K562 (cell line): ENCODE results near the gene WSCD2. TPM values are rescaled to one million over a fixed set of nuclear protein-coding genes. Genes with fewer than 3 reads are reported as not detected.

Experiments
- ATAC-seq: fragments of 200-7000 bp; cut with Tn5 transposase; 3 replicates; pipeline ENCODE4 v1.9.1; 2020; ENCODE audit warnings: moderate library complexity
- BruUV-seq: library from RNA; stranded (reverse); fragments of 400-500 nt; replicated peaks from 2 replicates; lab custom pipeline; 2021; lab: Mats Ljungman, UMichigan
- CTCF ChIA-PET: fragments of 300-600 bp; formaldehyde crosslinking; extraction: SDS; loops from one replicate; lab custom pipeline; 2021; ENCODE audit warnings: low intra/inter-chr PET ratio; lab: Yijun Ruan, JAX
- POLR2A ChIA-PET: fragments of 300-600, 350-650 bp; sonication (Branson Sonifier 250); formaldehyde crosslinking; extraction: SDS; loops from one replicate; lab custom pipeline; 2021; ENCODE audit warnings: antibody characterized with exemption, inconsistent platforms; lab: Yijun Ruan, JAX
- DNase-seq, 4 experiments: peaks; one replicate each; pipeline versions ENCODE4 v3.0.0 to v3.0.0-alpha.2; 2011 to 2018; ENCODE audit warnings: low spot score in 3 of 4, mixed read lengths in 3 of 4; ENCODE audit errors: extremely low read depth in 1 of 4
- FAIRE-seq: peaks from 2 replicates; lab custom pipeline; 2011; peaks lifted over from hg19 to GRCh38; lab: Jason Lieb, UNC
- H2AFZ ChIP-seq: 2 replicates; pipeline ENCODE4 v1.6.0; 2011; ENCODE audit warnings: low read depth, low read length, control low read depth, inconsistent platforms
- H3K27ac ChIP-seq: fragments of 200-600 bp; 3 replicates; pipeline ENCODE4 v1.8.0; 2011; ENCODE audit warnings: low read depth, mild to moderate bottlenecking, control low read depth, inconsistent platforms, low read length, moderate library complexity, mixed read lengths; ENCODE audit errors: extremely low read depth
- H3K27me3 ChIP-seq, 2 experiments: fragments of 300-600 bp in 1 of 2; 2 replicates in 1 of 2; 3 replicates in 1 of 2; pipeline versions ENCODE4 v1.6.0 to v1.8.0; 2011; ENCODE audit warnings: inconsistent platforms in 2 of 2, low read length in 2 of 2, mild to moderate bottlenecking in 1 of 2, mixed read lengths in 1 of 2, moderate library complexity in 1 of 2; ENCODE audit not compliant: control insufficient read depth in 2 of 2, insufficient read depth in 2 of 2
- H3K36me3 ChIP-seq: fragments of 300-600 bp; 3 replicates; pipeline ENCODE4 v1.8.0; 2011; ENCODE audit warnings: mild to moderate bottlenecking, low read length, inconsistent platforms; ENCODE audit not compliant: control insufficient read depth, insufficient read depth
- H3K4me1 ChIP-seq, 2 experiments: fragments of 200-600 bp in 1 of 2; replicated peaks in 1 of 2; 2 replicates in 1 of 2; 3 replicates in 1 of 2; pipeline versions ENCODE4 v1.5.1 to v1.8.0; 2011; ENCODE audit warnings: inconsistent platforms in 2 of 2, low read length in 2 of 2, mild to moderate bottlenecking in 1 of 2, mixed read lengths in 1 of 2, moderate library complexity in 1 of 2; ENCODE audit not compliant: control insufficient read depth in 2 of 2, insufficient read depth in 2 of 2
- H3K4me2 ChIP-seq: 2 replicates; pipeline ENCODE4 v1.6.1; 2011; ENCODE audit warnings: low read length, control low read depth, inconsistent platforms, mixed read lengths; ENCODE audit not compliant: insufficient read depth
- H3K4me3 ChIP-seq: fragments of 200-600 bp; sonication (generic), shearing (Covaris generic); 2 replicates; pipeline ENCODE4 v1.5.1; 2016; ENCODE audit warnings: control low read depth, inconsistent platforms
- H3K79me2 ChIP-seq: fragments of 200-600 bp; 3 replicates; pipeline ENCODE4 v1.8.0; 2011; ENCODE audit warnings: low read length, inconsistent platforms; ENCODE audit not compliant: control insufficient read depth, insufficient read depth
- H3K9ac ChIP-seq, 2 experiments: 2 replicates each; pipeline versions ENCODE4 v1.6.0 to v1.6.1; 2011; ENCODE audit warnings: low read depth in 2 of 2, low read length in 2 of 2, control low read depth in 1 of 2, inconsistent platforms in 1 of 2, mild to moderate bottlenecking in 1 of 2, mixed read lengths in 1 of 2; ENCODE audit not compliant: insufficient read depth in 1 of 2
- H3K9me1 ChIP-seq: one replicate; pipeline ENCODE4 v1.6.0; 2011; ENCODE audit warnings: inconsistent platforms, mild to moderate bottlenecking, low read length, moderate library complexity; ENCODE audit not compliant: control insufficient read depth, insufficient read depth
- H3K9me3 ChIP-seq: replicated peaks from 2 replicates; pipeline ENCODE4 v1.5.1; 2011; ENCODE audit warnings: low read depth, low read length, inconsistent platforms; ENCODE audit not compliant: control insufficient read depth, insufficient read depth
- H4K20me1 ChIP-seq: replicated peaks from 2 replicates; pipeline ENCODE4 v1.6.1; 2011; ENCODE audit warnings: low read length, inconsistent platforms, mixed read lengths; ENCODE audit not compliant: control insufficient read depth, insufficient read depth
- ATF7 ChIP-seq: fragments of 450-650 bp; IDR thresholded peaks from 2 replicates; pipeline ENCODE4 v1.7.1; 2014; ENCODE audit warnings: mild to moderate bottlenecking, moderate library complexity
- BCOR ChIP-seq: fragments of 450-650 bp; IDR thresholded peaks from 2 replicates; pipeline ENCODE4 v1.6.1; 2016
- BRD4 ChIP-seq: fragments of 200-600 bp; sonication (generic); IDR thresholded peaks from 2 replicates; pipeline ENCODE4 v1.6.1; 2017; ENCODE audit warnings: inconsistent platforms
- EZH2 ChIP-seq: IDR thresholded peaks from 2 replicates; pipeline ENCODE4 v1.6.1; 2012; ENCODE audit warnings: low read depth, mild to moderate bottlenecking, inconsistent platforms, low read length, borderline replicate concordance
- FOS ChIP-seq: IDR thresholded peaks from 3 replicates; pipeline ENCODE4 v1.6.1; 2011; ENCODE audit not compliant: insufficient read length; ENCODE audit errors: extremely low read depth
- NCOA1 ChIP-seq: fragments of 450-650 bp; IDR thresholded peaks from 2 replicates; pipeline ENCODE4 v1.6.1; 2016; ENCODE audit warnings: low read depth
- PHB ChIP-seq: fragments of 250-450 bp; sonication (Bioruptor Pico); IDR thresholded peaks from 2 replicates; pipeline ENCODE4 v1.5.0; 2021
- SIN3A ChIP-seq, 2 experiments: fragments of 150-350 bp in 1 of 2; IDR thresholded peaks; 2 replicates each; pipeline ENCODE4 v1.6.1; 2011 to 2016; ENCODE audit warnings: borderline replicate concordance in 2 of 2, low read depth in 2 of 2, low read length in 2 of 2, mild to moderate bottlenecking in 2 of 2, moderate library complexity in 2 of 2; ENCODE audit not compliant: control insufficient read depth in 1 of 2
- SREBF1 ChIP-seq: fragments of 150-350 bp; IDR thresholded peaks from 2 replicates; pipeline ENCODE4 v1.6.1; 2014; ENCODE audit warnings: antibody characterized with exemption, low read depth, low read length, borderline replicate concordance
- TAF9B ChIP-seq: fragments of 450-650 bp; IDR thresholded peaks from 2 replicates; pipeline ENCODE4 v1.6.1; 2018; ENCODE audit warnings: mild to moderate bottlenecking; ENCODE audit not compliant: partially characterized antibody
- TFE3 ChIP-seq: fragments of 450-650 bp; formaldehyde crosslinking; IDR thresholded peaks from 2 replicates; pipeline ENCODE4 v1.4.0; 2020; ENCODE audit warnings: mild to moderate bottlenecking, mixed read lengths
- ZFX ChIP-seq: sonication (generic); formaldehyde crosslinking; IDR thresholded peaks from 2 replicates; pipeline ENCODE4 v1.8.0; 2022; ENCODE audit warnings: mild to moderate bottlenecking, missing genetic modification reagents, moderate library complexity
- ZNF274 ChIP-seq: IDR thresholded peaks from 2 replicates; pipeline ENCODE4 v1.6.1; 2011; ENCODE audit warnings: low read depth, mild to moderate bottlenecking, low read length, moderate library complexity, borderline replicate concordance
- ZNF408 ChIP-seq: fragments of 250-450 bp; sonication (Bioruptor Pico); IDR thresholded peaks from 2 replicates; pipeline ENCODE4 v1.4.0; 2020; ENCODE audit warnings: low read depth, mild to moderate bottlenecking, moderate library complexity
- ZNF785 ChIP-seq: fragments of 250-450 bp; sonication (Bioruptor Pico); IDR thresholded peaks from 2 replicates; pipeline ENCODE4 v1.4.0; 2020; ENCODE audit warnings: mild to moderate bottlenecking
- ZNF830 ChIP-seq: fragments of 250-450 bp; sonication (Bioruptor Pico); IDR thresholded peaks from 2 replicates; pipeline ENCODE4 v1.5.0; 2021; ENCODE audit warnings: mild to moderate bottlenecking
- WGBS: fragments of 100-300 bp; shearing (Covaris generic); methylation state at CpG from one replicate; pipeline ENCODE4 v1.1.6; 2016; ENCODE audit warnings: low coverage, mixed read lengths; ENCODE audit not compliant: insufficient coverage; ENCODE audit errors: missing lambda C conversion rate; 5-methylcytosine and 5-hydroxymethylcytosine counted together
- in situ Hi-C: fragments of 300-500 bp; cut with MboI; formaldehyde crosslinking; loops from 4 replicates; pipeline ENCODE4 v1.15.0; 2018; ENCODE audit warnings: inconsistent platforms, mixed read lengths
- intact Hi-C: fragments of 100-400 bp; cut with micrococcal nuclease; formaldehyde crosslinking; loops from 2 replicates; pipeline ENCODE4 v1.14.2; 2022
- polyA plus RNA-seq, 8 experiments: library from polyadenylated mRNA; depleted of rRNA in 4 of 8; stranded (reverse) in 5 of 8; unstranded in 3 of 8; fragments of >200 nt; fragmentation: Nextera tagmentation in 2 of 8; fragmentation: Illumina TruSeq in 1 of 8; extraction: Ambion mirVana in 2 of 8; extraction: Trizol in 1 of 8; gene quantifications; 2 replicates each; pipeline versions ENCODE4 v1.2.1 to v1.2.3, GENCODE V29; 2011 to 2014; ENCODE audit warnings: inconsistent platforms in 1 of 8, missing spikeins in 1 of 8
- total RNA-seq, 7 experiments: library from RNA; depleted of rRNA in 6 of 7; stranded (reverse); fragments of >200 nt in 6 of 7; fragmentation: Illumina TruSeq in 2 of 7; extraction: Trizol in 2 of 7; gene quantifications; 2 replicates each; pipeline versions ENCODE4 v1.2.1 to v1.2.3, GENCODE V29; 2011 to 2021; ENCODE audit warnings: low replicate concordance in 1 of 7

WSCD2 gene
- total and polyA plus RNA-seq, 9 of the 15 experiments (the other 6 are each of a cell fraction or from before 2014, with no cell fraction given), result 0.72 to 14.1 (median 4.0) TPM

DNA sequence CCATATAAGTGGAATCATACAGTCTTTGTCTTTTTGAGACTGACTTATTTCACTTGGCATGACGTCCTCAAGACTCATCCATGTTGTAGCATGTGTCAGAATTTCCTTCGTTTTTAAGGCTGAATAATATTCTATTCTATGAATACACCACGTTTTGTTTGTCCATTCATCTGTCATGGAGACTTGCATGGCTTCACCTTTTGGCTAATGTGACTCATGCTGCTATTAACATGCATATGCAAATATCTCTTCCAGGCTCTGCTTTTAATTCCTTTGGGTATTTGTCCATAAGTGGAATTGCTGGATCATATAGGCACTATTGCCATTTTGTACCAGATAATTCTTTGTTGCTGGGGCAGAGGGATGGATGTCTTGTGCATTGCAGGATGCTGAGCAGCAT lies 19.6 kb upstream of the WSCD2 start:
- no peaks in the 10 kb centered on the region for H3K27me3 ChIP-seq
- BruUV-seq, result no TSS peak
- ATAC-seq, result no peak
- no peak overlapping the region for H3K4me3 ChIP-seq
- 27% methylated on average over 3 of the region's 3 CpGs for WGBS
- H3K36me3 ChIP-seq, result no peaks in the 10 kb centered on the region
- no peaks in the 10 kb centered on the region for H3K9me1 ChIP-seq
- H2AFZ ChIP-seq, result 0 out of 2 replicates have a peak overlapping the region, but pooled peaks have one; percentile 13
- H3K4me1 ChIP-seq, result peaks cover 12 to 18% of the 10 kb centered on the region in 2 experiments; a peak in 4 of 5 replicates
- in situ Hi-C loops, result no loop called here
- no peak overlapping the region for H3K27ac ChIP-seq
- H3K9ac ChIP-seq, result no peak overlapping the region
- TF ChIP-seq ZFX (no peak), NCOA1 (no peak), SIN3A (IDR thresholded peaks at IDR 0.05; ENCODE audit: borderline replicate concordance in 2 of 2, control insufficient read depth in 1 of 2, low read depth in 2 of 2, low read length in 2 of 2) (no peak), PHB (no peak), ZNF408 (CRISPR knock-in tag) (no peak), EZH2 (no peak), BCOR (no peak), BRD4 (no peak), SREBF1 (no peak), ZNF274 (no peak), TFE3 (no peak), TAF9B (no peak), FOS (no peak), ATF7 (no peak), ZNF785 (CRISPR knock-in tag) (no peak), ZNF830 (CRISPR knock-in tag) (no peak)
- H3K9me3 ChIP-seq, result 0 out of 2 replicates have a peak, but pooled peaks cover 2% of the 10 kb centered on the region
- POLR2A ChIA-PET, result interaction anchor here (0.7 kb wide), 1 partner anchor 197 kb away, joined by 3 read pairs; no protein-coding TSS in a partner anchor
- no peak for DNase-seq
- H4K20me1 ChIP-seq, result no peaks in the 10 kb centered on the region
- intact Hi-C loops, result no loop called here
- no peaks in the 10 kb centered on the region for H3K79me2 ChIP-seq
- FAIRE-seq, result no peak
- H3K4me2 ChIP-seq, result no peak overlapping the region
- CTCF ChIA-PET, result no interaction called here
